D721Med (cell line): ENCODE data around the gene PGGHG.

Experiments
- DNase-seq: peaks from one replicate; pipeline ENCODE4 v3.0.0; 2011; ENCODE audit warnings: low spot score; ENCODE audit not compliant: insufficient read length
- FAIRE-seq: peaks from 2 replicates; lab custom pipeline; 2011; peaks lifted over from hg19 to GRCh38; lab: Jason Lieb, UNC
- TF ChIP-seq, protein P1 (sequence below): IDR thresholded peaks from 2 replicates; pipeline ENCODE4 v1.5.1; 2012; ENCODE audit warnings: mild to moderate bottlenecking, control low read depth; ENCODE audit not compliant: insufficient read depth; ENCODE audit errors: missing control alignments

Gene PGGHG

GRCh38 chr11:269146-269890, 19.6 kb upstream of the PGGHG start:
- TF ChIP-seq, protein P1, sequence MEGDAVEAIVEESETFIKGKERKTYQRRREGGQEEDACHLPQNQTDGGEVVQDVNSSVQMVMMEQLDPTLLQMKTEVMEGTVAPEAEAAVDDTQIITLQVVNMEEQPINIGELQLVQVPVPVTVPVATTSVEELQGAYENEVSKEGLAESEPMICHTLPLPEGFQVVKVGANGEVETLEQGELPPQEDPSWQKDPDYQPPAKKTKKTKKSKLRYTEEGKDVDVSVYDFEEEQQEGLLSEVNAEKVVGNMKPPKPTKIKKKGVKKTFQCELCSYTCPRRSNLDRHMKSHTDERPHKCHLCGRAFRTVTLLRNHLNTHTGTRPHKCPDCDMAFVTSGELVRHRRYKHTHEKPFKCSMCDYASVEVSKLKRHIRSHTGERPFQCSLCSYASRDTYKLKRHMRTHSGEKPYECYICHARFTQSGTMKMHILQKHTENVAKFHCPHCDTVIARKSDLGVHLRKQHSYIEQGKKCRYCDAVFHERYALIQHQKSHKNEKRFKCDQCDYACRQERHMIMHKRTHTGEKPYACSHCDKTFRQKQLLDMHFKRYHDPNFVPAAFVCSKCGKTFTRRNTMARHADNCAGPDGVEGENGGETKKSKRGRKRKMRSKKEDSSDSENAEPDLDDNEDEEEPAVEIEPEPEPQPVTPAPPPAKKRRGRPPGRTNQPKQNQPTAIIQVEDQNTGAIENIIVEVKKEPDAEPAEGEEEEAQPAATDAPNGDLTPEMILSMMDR = no peak
- FAIRE-seq (no peak), DNase-seq (no peak)

DNA sequence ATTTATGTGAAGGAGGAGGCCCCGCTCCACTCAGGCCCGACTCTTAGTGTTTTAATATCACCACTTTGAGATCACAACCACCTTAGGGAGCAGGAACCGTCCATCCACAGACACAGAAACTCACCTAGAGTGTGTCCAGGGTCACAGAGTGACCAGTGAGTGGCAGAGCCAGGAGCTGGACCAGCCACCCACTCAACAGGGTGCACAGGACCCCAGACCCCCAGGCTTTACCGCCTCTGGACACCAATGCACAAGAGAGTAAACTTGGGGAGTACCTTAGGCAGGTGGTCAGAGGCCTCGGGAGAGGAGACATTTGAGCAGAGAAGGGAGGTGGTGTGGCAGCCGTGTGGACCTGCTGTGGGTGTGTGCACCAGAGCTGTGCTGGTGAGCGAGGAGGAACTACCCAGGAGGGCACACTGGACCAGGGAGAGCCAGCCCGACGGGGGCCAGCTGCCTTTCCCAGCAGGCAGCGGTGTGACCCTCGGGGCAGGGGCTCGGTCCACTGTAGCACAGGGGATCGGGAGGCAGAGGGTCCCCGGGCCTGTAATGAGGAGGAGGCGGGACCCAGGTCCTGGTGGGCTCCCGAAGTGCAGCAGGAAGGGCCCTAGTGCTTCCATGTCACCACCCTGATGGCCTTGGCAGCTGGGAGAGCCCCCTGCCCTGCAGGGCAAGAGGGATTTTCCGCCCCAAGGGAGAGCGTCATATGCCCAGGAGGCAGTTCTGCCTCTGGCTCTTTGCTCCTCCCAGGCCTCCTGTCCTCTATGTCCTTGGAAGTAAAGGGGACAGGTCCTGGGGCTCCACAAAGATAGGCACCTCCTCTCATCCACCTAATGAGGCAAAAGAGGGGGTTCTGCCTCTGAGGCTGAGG, 18.2 kb upstream of the PGGHG start:
- DNase-seq = no peak

DNA sequence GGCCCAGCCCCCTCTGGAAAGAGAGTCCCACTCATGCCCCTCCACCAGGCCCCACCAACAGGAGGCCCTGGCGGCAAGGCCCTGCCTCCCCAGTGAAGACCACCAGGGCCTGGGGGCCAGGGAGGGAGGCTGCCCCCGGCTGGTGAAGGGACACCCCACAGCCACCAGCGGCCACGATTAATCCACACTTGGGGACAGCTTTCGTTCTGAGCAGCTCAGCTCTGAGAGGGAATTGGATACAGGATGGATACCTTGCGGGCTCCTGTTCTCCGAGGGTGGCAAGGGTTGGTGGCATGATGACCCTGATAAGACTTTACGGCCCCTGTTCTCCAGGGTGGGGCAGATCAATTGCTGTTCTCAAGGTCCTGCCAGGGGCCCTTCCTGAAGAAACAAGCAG, 17.6 kb upstream of the PGGHG start:
- DNase-seq (no peak), FAIRE-seq (no peak)
- TF ChIP-seq, protein P1 = no peak

More for the DNA sequence above, 18.2 kb upstream of the PGGHG start:
- FAIRE-seq = no peak
- TF ChIP-seq, protein P1 = no peak

DNA sequence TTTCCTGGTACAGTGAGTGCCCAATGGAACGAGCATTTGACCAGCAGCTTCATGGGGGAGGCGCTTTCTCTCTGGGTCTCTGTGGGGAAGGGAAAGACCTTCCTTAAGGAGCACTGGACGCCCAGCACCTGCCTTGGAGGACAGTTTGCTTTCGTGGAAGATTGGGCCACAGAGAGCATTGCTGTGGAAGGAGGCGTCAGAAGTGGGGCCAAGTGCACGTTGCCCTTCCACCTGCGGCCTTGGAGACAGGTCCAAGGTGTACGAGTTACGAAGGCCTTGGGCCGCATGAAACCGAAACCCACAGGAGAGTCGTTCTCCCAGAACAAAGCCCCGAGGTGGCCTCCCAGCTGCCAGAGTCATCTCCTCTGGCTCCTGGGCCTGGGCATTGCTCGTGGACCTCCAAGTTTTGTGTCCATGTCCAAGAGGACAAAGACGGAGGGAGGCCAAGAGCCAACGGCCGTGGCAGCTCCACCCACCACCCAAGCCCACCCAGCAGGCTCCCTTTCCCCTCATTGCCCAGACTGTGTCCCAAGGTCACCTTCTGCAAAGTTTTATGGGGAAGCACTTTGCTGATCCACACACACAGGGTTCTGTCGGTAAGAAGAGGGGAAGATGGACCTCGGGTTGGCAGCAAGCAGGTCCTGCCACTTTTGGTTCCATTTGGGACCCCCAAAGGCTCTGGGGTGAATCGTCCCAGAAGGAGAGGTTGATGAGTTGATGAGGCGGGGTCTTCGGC, 16.6 kb upstream of the PGGHG start:
- TF ChIP-seq, protein P1 = no peak
- DNase-seq = no peak
- no peak for FAIRE-seq

GRCh38 chr11:272931-273198, 16.1 kb upstream of the PGGHG start:
- TF ChIP-seq, protein P1 = no peak
- no peak for DNase-seq
- no peak for FAIRE-seq

DNA sequence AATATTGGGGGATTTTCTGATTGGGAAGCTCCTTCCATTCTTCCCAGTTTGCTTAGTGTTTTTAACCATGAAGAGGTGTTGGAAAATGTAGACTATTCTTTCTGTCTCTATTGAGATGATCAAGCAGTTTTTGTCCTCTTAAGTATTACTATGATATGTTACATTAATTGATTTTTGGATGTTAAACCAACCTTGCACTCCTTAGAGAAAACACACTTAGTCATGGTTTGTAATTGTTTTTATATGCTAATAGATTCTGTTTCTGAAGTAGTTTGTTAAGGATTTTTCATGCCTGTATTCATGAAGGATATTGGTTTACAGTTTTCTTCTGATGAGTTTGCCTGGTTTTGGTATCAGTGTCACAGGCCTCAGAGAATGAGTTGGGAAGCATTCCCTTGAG, 12.7 kb upstream of the PGGHG start:
- no peak for FAIRE-seq
- TF ChIP-seq, protein P1 = no peak
- no peak for DNase-seq
